Liver (tissue), 9 donors: ENCODE data around the gene ANKRD45. TPM values are rescaled to one million over a fixed set of nuclear protein-coding genes. Genes with fewer than 3 reads are reported as not detected.
"Not testable (repeated sequence)": the region's sequence is repeated elsewhere in the genome, so short reads cannot be mapped to it uniquely, and the experiment has no call there.

Experiments used
- DNase-seq: peaks from one replicate; pipeline ENCODE4 v3.0.0-alpha.2; 2017; ENCODE audit warnings: low spot score
- H3K27ac ChIP-seq, 2 donors: one replicate each; pipeline ENCODE4 v1.7.0; 2013; ENCODE audit warnings: inconsistent platforms in 2 of 2, low read length in 2 of 2, control low read depth in 1 of 2, low read depth in 1 of 2, mild to moderate bottlenecking in 1 of 2
- H3K27me3 ChIP-seq, 4 donors: one replicate each; pipeline versions ENCODE4 v1.6.1 to v1.7.0; 2013; ENCODE audit warnings: low read length in 3 of 4, inconsistent platforms in 1 of 4, mild to moderate bottlenecking in 1 of 4, moderate library complexity in 1 of 4; ENCODE audit not compliant: control insufficient read depth in 4 of 4, insufficient read depth in 4 of 4
- H3K36me3 ChIP-seq, 4 donors: one replicate each; pipeline versions ENCODE4 v1.6.1 to v1.7.0; 2013; ENCODE audit warnings: low read length in 3 of 4, mild to moderate bottlenecking in 3 of 4, low read depth in 1 of 4, moderate library complexity in 1 of 4; ENCODE audit not compliant: control insufficient read depth in 4 of 4, insufficient read depth in 3 of 4
- H3K4me1 ChIP-seq, 4 donors: one replicate each; pipeline versions ENCODE4 v1.6.1 to v1.7.0; 2013; ENCODE audit warnings: low read length in 3 of 4, mild to moderate bottlenecking in 3 of 4, moderate library complexity in 1 of 4; ENCODE audit not compliant: control insufficient read depth in 4 of 4, insufficient read depth in 4 of 4
- H3K4me3 ChIP-seq, 3 donors: one replicate each; pipeline versions ENCODE4 v1.6.1 to v1.7.0; 2013; ENCODE audit warnings: low read length in 3 of 3, control low read depth in 1 of 3, low read depth in 1 of 3, mild to moderate bottlenecking in 1 of 3
- H3K9ac ChIP-seq, 2 donors: one replicate each; pipeline ENCODE4 v1.7.0; 2013; ENCODE audit warnings: low read length in 2 of 2, mild to moderate bottlenecking in 2 of 2, moderate library complexity in 2 of 2, control low read depth in 1 of 2, low read depth in 1 of 2
- H3K9me3 ChIP-seq, 4 donors: one replicate each; pipeline versions ENCODE4 v1.6.1 to v1.7.0; 2013; ENCODE audit warnings: low read length in 3 of 4; ENCODE audit not compliant: control insufficient read depth in 4 of 4
- EGR1 ChIP-seq, 2 donors: IDR thresholded peaks; 2 replicates each; pipeline ENCODE4 v1.6.1; 2016 to 2018; ENCODE audit warnings: antibody characterized with exemption in 2 of 2, low read depth in 2 of 2
- FOXA1 ChIP-seq: IDR thresholded peaks from 2 replicates; pipeline ENCODE4 v1.6.1; 2016; ENCODE audit warnings: antibody characterized with exemption
- FOXA2 ChIP-seq: IDR thresholded peaks from 2 replicates; pipeline ENCODE4 v1.6.1; 2016; ENCODE audit warnings: antibody characterized with exemption
- GABPA ChIP-seq, 2 donors: IDR thresholded peaks in 1 of 2; conservative IDR thresholded peaks in 1 of 2; 2 replicates each; pipeline ENCODE4 v1.6.1; 2016; ENCODE audit warnings: antibody characterized with exemption in 2 of 2, mild to moderate bottlenecking in 1 of 2, moderate library complexity in 1 of 2
- HNF4A ChIP-seq, 2 donors: conservative IDR thresholded peaks; 2 replicates each; pipeline ENCODE4 v1.6.1; 2016; ENCODE audit warnings: antibody characterized with exemption in 2 of 2, mild to moderate bottlenecking in 2 of 2
- HNF4G ChIP-seq: IDR thresholded peaks from 2 replicates; pipeline ENCODE4 v1.6.1; 2016; ENCODE audit warnings: antibody characterized with exemption
- JUND ChIP-seq, 2 donors: IDR thresholded peaks; 2 replicates each; pipeline ENCODE4 v1.6.1; 2016; ENCODE audit warnings: antibody characterized with exemption in 2 of 2
- NR2F2 ChIP-seq: IDR thresholded peaks from 2 replicates; pipeline ENCODE4 v1.6.1; 2016; ENCODE audit warnings: antibody characterized with exemption
- RAD21 ChIP-seq, 2 donors: IDR thresholded peaks; 2 replicates each; pipeline ENCODE4 v1.6.1; 2016; ENCODE audit warnings: antibody characterized with exemption in 2 of 2, mild to moderate bottlenecking in 2 of 2
- RXRA ChIP-seq, 2 donors: IDR thresholded peaks; 2 replicates each; pipeline ENCODE4 v1.6.1; 2017 to 2018; ENCODE audit warnings: antibody characterized with exemption in 2 of 2, mild to moderate bottlenecking in 1 of 2
- SP1 ChIP-seq: IDR thresholded peaks from 2 replicates; pipeline ENCODE4 v1.6.1; 2018; ENCODE audit warnings: antibody characterized with exemption, mild to moderate bottlenecking
- TAF1 ChIP-seq: conservative IDR thresholded peaks from 2 replicates; pipeline ENCODE4 v1.6.1; 2016; ENCODE audit warnings: antibody characterized with exemption, mild to moderate bottlenecking
- YY1 ChIP-seq: IDR thresholded peaks from 2 replicates; pipeline ENCODE4 v1.6.1; 2016; ENCODE audit warnings: antibody characterized with exemption, mild to moderate bottlenecking
- WGBS: extraction: QIAGEN DNeasy Blood & Tissue Kit; methylation state at CpG from one replicate; pipeline ENCODE4 v1.1.7; 2013; 5-methylcytosine and 5-hydroxymethylcytosine counted together
- polyA plus RNA-seq, 2 donors: library from polyadenylated mRNA; stranded (reverse) in 1 of 2; unstranded in 1 of 2; fragments of 200-250 nt in 1 of 2; fragments of >200 nt in 1 of 2; fragmentation: Nextera tagmentation in 1 of 2; extraction: Ambion mirVana in 1 of 2; gene quantifications; one replicate each; pipeline versions ENCODE4 v1.2.1 to v1.2.3, GENCODE V29; 2013 to 2015
- total RNA-seq, 2 donors: library from RNA; depleted of rRNA; stranded (reverse); fragments of >200 nt; gene quantifications; one replicate each; pipeline ENCODE4 v1.2.3, GENCODE V29; 2014
- TF ChIP-seq, protein P1 (sequence below): IDR thresholded peaks from 2 replicates; pipeline ENCODE4 v1.6.1; 2016; ENCODE audit warnings: antibody characterized with exemption
- TF ChIP-seq, protein P2 (sequence below): fragments of 150-350 bp; IDR thresholded peaks from 2 replicates; pipeline ENCODE4 v1.5.1; 2017; ENCODE audit warnings: improper control_type of control experiment, low read depth, low read length; ENCODE audit not compliant: missing input control
- TF ChIP-seq, protein P3 (sequence below): IDR thresholded peaks from 2 replicates; pipeline ENCODE4 v1.6.1; 2016; ENCODE audit warnings: antibody characterized with exemption, mild to moderate bottlenecking
- TF ChIP-seq, protein P4 (sequence below): IDR thresholded peaks from 2 replicates; pipeline ENCODE4 v1.6.1; 2016; ENCODE audit warnings: antibody characterized with exemption
- TF ChIP-seq, protein P5 (sequence below): IDR thresholded peaks from 2 replicates; pipeline ENCODE4 v1.6.1; 2016; ENCODE audit warnings: antibody characterized with exemption
- donor health status: healthy.
- donor health status: healthy.
- donor health status: healthy.
- donor health status: healthy.
- donor health status: healthy.

ANKRD45 gene
- total and polyA plus RNA-seq, 4 donors: not detected

DNA sequence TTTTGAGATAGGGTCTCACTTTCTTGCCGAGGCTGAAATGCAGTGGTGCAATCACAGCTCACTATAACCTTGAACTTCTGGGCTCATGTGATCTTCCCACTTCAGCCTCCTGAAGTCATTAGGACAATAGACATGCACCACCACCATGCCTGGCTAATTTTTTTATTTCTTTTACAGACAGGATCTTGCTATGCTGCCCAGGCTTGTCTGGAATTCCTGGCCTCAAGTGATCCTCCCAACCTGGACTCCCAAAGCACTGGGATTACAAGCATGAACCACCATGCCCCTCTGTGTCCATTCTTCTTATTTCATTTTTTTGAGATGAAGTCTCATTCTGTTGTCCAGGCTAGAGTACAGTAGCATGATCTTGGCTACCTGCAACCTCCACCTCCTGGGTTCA, 33.1 kb upstream of the ANKRD45 start (continued):
- TF ChIP-seq EGR1 (IDR thresholded peaks at IDR 0.05; ENCODE audit: low read depth in 2 of 2) (no peak), FOXA2 (no peak), HNF4G (no peak), RXRA (IDR thresholded peaks at IDR 0.05) (no peak), RAD21 (IDR thresholded peaks at IDR 0.05) (no peak), JUND (IDR thresholded peaks at IDR 0.05) (no peak), GABPA (IDR thresholded peaks at IDR 0.05 in 1 of 2, conservative IDR thresholded peaks at IDR 0.05 in 1 of 2) (no peak), TAF1 (no peak), NR2F2 (no peak)

DNA sequence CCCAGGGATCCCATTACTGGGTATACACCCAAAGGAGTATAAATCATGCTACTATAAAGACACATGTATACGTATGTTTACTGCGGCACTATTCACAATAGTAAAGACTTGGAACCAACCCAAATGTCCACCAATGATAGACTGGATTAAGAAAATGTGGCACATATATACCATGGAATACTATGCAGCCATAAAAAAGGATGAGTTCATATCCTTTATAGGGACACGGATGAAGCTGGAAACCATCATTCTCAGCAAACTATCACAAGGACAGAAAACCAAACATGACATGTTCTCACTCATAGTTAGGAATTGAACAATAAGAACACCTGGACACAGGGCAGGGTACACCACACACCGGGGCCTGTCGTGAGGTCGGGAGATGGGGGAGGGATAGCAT, 31.6 kb upstream of the ANKRD45 start:
- WGBS: 95% methylated on average over 6 of the region's 6 CpGs
- not testable (repeated sequence) for H3K9ac ChIP-seq, H3K9me3 ChIP-seq, H3K36me3 ChIP-seq, H3K27ac ChIP-seq, H3K4me3 ChIP-seq, DNase-seq, H3K27me3 ChIP-seq, H3K4me1 ChIP-seq

DNA sequence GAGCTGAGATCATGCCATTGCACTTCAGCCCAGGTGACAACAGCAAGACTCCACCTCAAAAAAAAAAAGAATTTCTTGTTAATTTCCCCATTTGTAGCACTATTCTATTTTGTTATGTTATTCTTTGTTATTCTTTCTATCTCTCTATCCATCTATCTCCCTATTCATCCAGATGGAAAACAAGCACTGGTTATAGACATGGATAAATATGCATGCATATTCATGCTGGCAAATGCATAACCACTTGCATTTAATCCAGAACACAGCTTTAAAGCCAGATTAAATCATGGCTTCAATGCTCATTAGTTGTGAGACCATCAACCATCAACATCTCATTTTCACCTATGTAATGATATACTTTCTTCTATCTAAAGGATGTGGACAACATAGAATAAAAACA, 23.6 kb upstream of the ANKRD45 start:
- H3K36me3 ChIP-seq: no peaks in the 10 kb centered on the region
- H3K27me3 ChIP-seq: no peaks in the 10 kb centered on the region
- no peak overlapping the region for H3K4me3 ChIP-seq
- TF ChIP-seq FOXA2 (no peak), SP1 (no peak), JUND (IDR thresholded peaks at IDR 0.05) (no peak)
- H3K9me3 ChIP-seq: no peaks in the 10 kb centered on the region
- DNase-seq: no peak
- H3K27ac ChIP-seq: no peak overlapping the region
- H3K4me1 ChIP-seq: no peaks in the 10 kb centered on the region
- no peak overlapping the region for H3K9ac ChIP-seq

DNA sequence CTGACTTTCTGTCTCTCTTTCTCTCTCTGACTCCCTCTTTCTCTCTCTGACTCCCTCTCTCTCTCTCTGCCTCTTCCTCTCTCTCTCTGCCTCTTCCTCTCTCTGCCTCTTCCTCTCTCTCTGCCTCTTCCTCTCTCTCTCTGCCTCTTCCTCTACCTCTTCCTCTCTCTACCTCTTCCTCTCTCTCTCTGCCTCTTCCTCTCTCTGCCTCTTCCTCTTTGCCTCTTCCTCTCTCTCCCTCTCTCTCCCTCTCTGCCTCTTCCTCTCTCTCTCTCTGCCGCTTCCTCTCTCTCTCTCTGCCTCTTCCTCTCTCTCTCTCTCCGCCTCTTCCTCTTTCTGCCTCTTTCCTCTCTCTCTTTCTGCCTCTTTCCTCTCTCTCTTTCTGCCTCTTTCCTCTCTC, 18.6 kb upstream of the ANKRD45 start:
- Histone ChIP-seq H3K27ac (no peak overlapping the region), H3K9me3 (no peaks in the 10 kb centered on the region), H3K27me3 (no peaks in the 10 kb centered on the region), H3K36me3 (no peaks in the 10 kb centered on the region), H3K9ac (no peak overlapping the region), H3K4me1 (no peaks in the 10 kb centered on the region), H3K4me3 (no peak overlapping the region)
- 91% methylated on average over 2 of the region's 2 CpGs for WGBS
- DNase-seq: no peak
- TF ChIP-seq, protein P1, sequence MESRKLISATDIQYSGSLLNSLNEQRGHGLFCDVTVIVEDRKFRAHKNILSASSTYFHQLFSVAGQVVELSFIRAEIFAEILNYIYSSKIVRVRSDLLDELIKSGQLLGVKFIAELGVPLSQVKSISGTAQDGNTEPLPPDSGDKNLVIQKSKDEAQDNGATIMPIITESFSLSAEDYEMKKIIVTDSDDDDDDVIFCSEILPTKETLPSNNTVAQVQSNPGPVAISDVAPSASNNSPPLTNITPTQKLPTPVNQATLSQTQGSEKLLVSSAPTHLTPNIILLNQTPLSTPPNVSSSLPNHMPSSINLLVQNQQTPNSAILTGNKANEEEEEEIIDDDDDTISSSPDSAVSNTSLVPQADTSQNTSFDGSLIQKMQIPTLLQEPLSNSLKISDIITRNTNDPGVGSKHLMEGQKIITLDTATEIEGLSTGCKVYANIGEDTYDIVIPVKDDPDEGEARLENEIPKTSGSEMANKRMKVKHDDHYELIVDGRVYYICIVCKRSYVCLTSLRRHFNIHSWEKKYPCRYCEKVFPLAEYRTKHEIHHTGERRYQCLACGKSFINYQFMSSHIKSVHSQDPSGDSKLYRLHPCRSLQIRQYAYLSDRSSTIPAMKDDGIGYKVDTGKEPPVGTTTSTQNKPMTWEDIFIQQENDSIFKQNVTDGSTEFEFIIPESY: no peak
- TF ChIP-seq FOXA1 (no peak), HNF4G (no peak), HNF4A (conservative IDR thresholded peaks at IDR 0.05) (no peak), JUND (IDR thresholded peaks at IDR 0.05) (no peak), YY1 (no peak), FOXA2 (no peak), EGR1 (IDR thresholded peaks at IDR 0.05; ENCODE audit: low read depth in 2 of 2) (no peak), NR2F2 (no peak), RXRA (IDR thresholded peaks at IDR 0.05) (no peak), TAF1 (no peak)
- TF ChIP-seq, protein P2, sequence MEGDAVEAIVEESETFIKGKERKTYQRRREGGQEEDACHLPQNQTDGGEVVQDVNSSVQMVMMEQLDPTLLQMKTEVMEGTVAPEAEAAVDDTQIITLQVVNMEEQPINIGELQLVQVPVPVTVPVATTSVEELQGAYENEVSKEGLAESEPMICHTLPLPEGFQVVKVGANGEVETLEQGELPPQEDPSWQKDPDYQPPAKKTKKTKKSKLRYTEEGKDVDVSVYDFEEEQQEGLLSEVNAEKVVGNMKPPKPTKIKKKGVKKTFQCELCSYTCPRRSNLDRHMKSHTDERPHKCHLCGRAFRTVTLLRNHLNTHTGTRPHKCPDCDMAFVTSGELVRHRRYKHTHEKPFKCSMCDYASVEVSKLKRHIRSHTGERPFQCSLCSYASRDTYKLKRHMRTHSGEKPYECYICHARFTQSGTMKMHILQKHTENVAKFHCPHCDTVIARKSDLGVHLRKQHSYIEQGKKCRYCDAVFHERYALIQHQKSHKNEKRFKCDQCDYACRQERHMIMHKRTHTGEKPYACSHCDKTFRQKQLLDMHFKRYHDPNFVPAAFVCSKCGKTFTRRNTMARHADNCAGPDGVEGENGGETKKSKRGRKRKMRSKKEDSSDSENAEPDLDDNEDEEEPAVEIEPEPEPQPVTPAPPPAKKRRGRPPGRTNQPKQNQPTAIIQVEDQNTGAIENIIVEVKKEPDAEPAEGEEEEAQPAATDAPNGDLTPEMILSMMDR: no peak
- TF ChIP-seq, protein P3, sequence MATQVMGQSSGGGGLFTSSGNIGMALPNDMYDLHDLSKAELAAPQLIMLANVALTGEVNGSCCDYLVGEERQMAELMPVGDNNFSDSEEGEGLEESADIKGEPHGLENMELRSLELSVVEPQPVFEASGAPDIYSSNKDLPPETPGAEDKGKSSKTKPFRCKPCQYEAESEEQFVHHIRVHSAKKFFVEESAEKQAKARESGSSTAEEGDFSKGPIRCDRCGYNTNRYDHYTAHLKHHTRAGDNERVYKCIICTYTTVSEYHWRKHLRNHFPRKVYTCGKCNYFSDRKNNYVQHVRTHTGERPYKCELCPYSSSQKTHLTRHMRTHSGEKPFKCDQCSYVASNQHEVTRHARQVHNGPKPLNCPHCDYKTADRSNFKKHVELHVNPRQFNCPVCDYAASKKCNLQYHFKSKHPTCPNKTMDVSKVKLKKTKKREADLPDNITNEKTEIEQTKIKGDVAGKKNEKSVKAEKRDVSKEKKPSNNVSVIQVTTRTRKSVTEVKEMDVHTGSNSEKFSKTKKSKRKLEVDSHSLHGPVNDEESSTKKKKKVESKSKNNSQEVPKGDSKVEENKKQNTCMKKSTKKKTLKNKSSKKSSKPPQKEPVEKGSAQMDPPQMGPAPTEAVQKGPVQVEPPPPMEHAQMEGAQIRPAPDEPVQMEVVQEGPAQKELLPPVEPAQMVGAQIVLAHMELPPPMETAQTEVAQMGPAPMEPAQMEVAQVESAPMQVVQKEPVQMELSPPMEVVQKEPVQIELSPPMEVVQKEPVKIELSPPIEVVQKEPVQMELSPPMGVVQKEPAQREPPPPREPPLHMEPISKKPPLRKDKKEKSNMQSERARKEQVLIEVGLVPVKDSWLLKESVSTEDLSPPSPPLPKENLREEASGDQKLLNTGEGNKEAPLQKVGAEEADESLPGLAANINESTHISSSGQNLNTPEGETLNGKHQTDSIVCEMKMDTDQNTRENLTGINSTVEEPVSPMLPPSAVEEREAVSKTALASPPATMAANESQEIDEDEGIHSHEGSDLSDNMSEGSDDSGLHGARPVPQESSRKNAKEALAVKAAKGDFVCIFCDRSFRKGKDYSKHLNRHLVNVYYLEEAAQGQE: no peak
- TF ChIP-seq, protein P4, sequence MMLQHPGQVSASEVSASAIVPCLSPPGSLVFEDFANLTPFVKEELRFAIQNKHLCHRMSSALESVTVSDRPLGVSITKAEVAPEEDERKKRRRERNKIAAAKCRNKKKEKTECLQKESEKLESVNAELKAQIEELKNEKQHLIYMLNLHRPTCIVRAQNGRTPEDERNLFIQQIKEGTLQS: no peak
- TF ChIP-seq, protein P5, sequence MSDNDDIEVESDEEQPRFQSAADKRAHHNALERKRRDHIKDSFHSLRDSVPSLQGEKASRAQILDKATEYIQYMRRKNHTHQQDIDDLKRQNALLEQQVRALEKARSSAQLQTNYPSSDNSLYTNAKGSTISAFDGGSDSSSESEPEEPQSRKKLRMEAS: no peak
